H9 (cell line): ENCODE measurements around the gene APBB2. TPM values are rescaled to one million over a fixed set of nuclear protein-coding genes. Genes with fewer than 3 reads are reported as not detected.

Experiments
- DNase-seq: peaks from one replicate; pipeline ENCODE4 v3.0.0-alpha.2; 2017
- H2AFZ ChIP-seq: one replicate; pipeline ENCODE4 v1.6.1; 2013; ENCODE audit warnings: mild to moderate bottlenecking, low read length, control low read depth, moderate library complexity
- H2AK5ac ChIP-seq: 2 replicates; pipeline ENCODE4 v1.6.1; 2013; ENCODE audit warnings: low read length, control low read depth, mixed read lengths; ENCODE audit not compliant: insufficient read length
- H2BK120ac ChIP-seq: one replicate; pipeline ENCODE4 v1.6.1; 2013; ENCODE audit warnings: low read depth, mild to moderate bottlenecking, low read length, control low read depth, inconsistent platforms; ENCODE audit not compliant: poor library complexity, severe bottlenecking
- H2BK12ac ChIP-seq: 2 replicates; pipeline ENCODE4 v1.6.1; 2013; ENCODE audit warnings: low read length, control low read depth, mixed read lengths, low read depth; ENCODE audit not compliant: insufficient read length
- H2BK15ac ChIP-seq: 2 replicates; pipeline ENCODE4 v1.6.1; 2013; ENCODE audit warnings: low read depth, low read length, control low read depth
- H2BK20ac ChIP-seq: one replicate; pipeline ENCODE4 v1.6.1; 2013; ENCODE audit warnings: low read depth, mild to moderate bottlenecking, low read length, control low read depth, inconsistent platforms; ENCODE audit not compliant: poor library complexity, severe bottlenecking
- H2BK5ac ChIP-seq: 2 replicates; pipeline ENCODE4 v1.6.1; 2013; ENCODE audit warnings: low read length, control low read depth, mixed read lengths; ENCODE audit not compliant: insufficient read length
- H3K14ac ChIP-seq: 2 replicates; pipeline ENCODE4 v1.6.1; 2013; ENCODE audit warnings: low read length, control low read depth; ENCODE audit not compliant: insufficient read depth
- H3K18ac ChIP-seq: 2 replicates; pipeline ENCODE4 v1.6.1; 2013; ENCODE audit warnings: low read depth, mild to moderate bottlenecking, mixed read lengths, low read length, control low read depth; ENCODE audit not compliant: insufficient read length
- H3K23ac ChIP-seq: 2 replicates; pipeline ENCODE4 v1.6.1; 2013; ENCODE audit warnings: low read length, control low read depth, mixed read lengths, low read depth; ENCODE audit not compliant: insufficient read length
- H3K23me2 ChIP-seq: 2 replicates; pipeline ENCODE4 v1.6.1; 2013; ENCODE audit warnings: low read depth, mild to moderate bottlenecking, mixed read lengths, low read length, control low read depth; ENCODE audit not compliant: insufficient read length, poor library complexity, severe bottlenecking
- H3K27ac ChIP-seq: 2 replicates; pipeline ENCODE4 v1.5.1; 2013; ENCODE audit warnings: low read length, control low read depth, mixed read lengths, low read depth; ENCODE audit not compliant: insufficient read length
- H3K27me3 ChIP-seq: 2 replicates; pipeline ENCODE4 v1.6.1; 2013; ENCODE audit warnings: low read length, control low read depth, inconsistent platforms; ENCODE audit not compliant: insufficient read depth
- H3K4ac ChIP-seq: 2 replicates; pipeline ENCODE4 v1.6.1; 2013; ENCODE audit warnings: low read depth, mild to moderate bottlenecking, control low read depth, inconsistent platforms, low read length, moderate library complexity
- H3K4me1 ChIP-seq: 2 replicates; pipeline ENCODE4 v1.6.1; 2013; ENCODE audit warnings: low read length, control low read depth, inconsistent platforms; ENCODE audit not compliant: insufficient read depth
- H3K4me2 ChIP-seq: 2 replicates; pipeline ENCODE4 v1.6.1; 2013; ENCODE audit warnings: low read length, control low read depth, mixed read lengths; ENCODE audit not compliant: insufficient read length, insufficient read depth
- H3K56ac ChIP-seq: 2 replicates; pipeline ENCODE4 v1.6.1; 2013; ENCODE audit warnings: low read depth, mild to moderate bottlenecking, mixed read lengths, low read length, control low read depth; ENCODE audit not compliant: insufficient read length
- H3K79me1 ChIP-seq: 2 replicates; pipeline ENCODE4 v1.6.1; 2013; ENCODE audit warnings: low read depth, mild to moderate bottlenecking, moderate library complexity, low read length, control low read depth, inconsistent platforms; ENCODE audit not compliant: insufficient read depth, poor library complexity, severe bottlenecking
- H3K79me2 ChIP-seq: 2 replicates; pipeline ENCODE4 v1.6.1; 2013; ENCODE audit warnings: low read length, control low read depth, inconsistent platforms; ENCODE audit not compliant: insufficient read depth
- H3K9ac ChIP-seq: 2 replicates; pipeline ENCODE4 v1.6.1; 2013; ENCODE audit warnings: low read length, control low read depth, mixed read lengths; ENCODE audit not compliant: insufficient read length; ENCODE audit errors: extremely low read depth
- H3K9me3 ChIP-seq: one replicate; pipeline ENCODE4 v1.6.1; 2013; ENCODE audit warnings: low read depth, low read length, inconsistent platforms; ENCODE audit not compliant: control insufficient read depth
- H3T11ph ChIP-seq: one replicate; pipeline ENCODE4 v1.6.1; 2013; ENCODE audit warnings: mild to moderate bottlenecking, low read length, control low read depth, inconsistent platforms
- H4K20me1 ChIP-seq: one replicate; pipeline ENCODE4 v1.6.1; 2013; ENCODE audit not compliant: control insufficient read depth, insufficient read length, insufficient read depth
- H4K5ac ChIP-seq: 2 replicates; pipeline ENCODE4 v1.6.1; 2013; ENCODE audit warnings: low read depth, mild to moderate bottlenecking, mixed read lengths, low read length, control low read depth; ENCODE audit not compliant: insufficient read length
- H4K8ac ChIP-seq: replicated peaks from 2 replicates; pipeline ENCODE4 v1.6.1; 2013; ENCODE audit warnings: low read length, control low read depth, mixed read lengths, low read depth; ENCODE audit not compliant: insufficient read length
- H4K91ac ChIP-seq: 2 replicates; pipeline ENCODE4 v1.6.1; 2013; ENCODE audit warnings: low read depth, mild to moderate bottlenecking, moderate library complexity, mixed read lengths, low read length, control low read depth; ENCODE audit not compliant: insufficient read length
- H3K27ac Mint-ChIP-seq, 3 experiments: 2 replicates in 2 of 3; 3 replicates in 1 of 3; pipeline ENCODE4 v1.8.0; 2020 to 2021; ENCODE audit warnings: mixed read lengths in 3 of 3, mild to moderate bottlenecking in 1 of 3, moderate library complexity in 1 of 3
- H3K27me3 Mint-ChIP-seq: 2 replicates; pipeline ENCODE4 v1.8.0; 2021; ENCODE audit warnings: low read depth, mild to moderate bottlenecking, moderate library complexity, mixed read lengths
- H3K36me3 Mint-ChIP-seq, 3 experiments: 2 replicates in 2 of 3; 3 replicates in 1 of 3; pipeline ENCODE4 v1.8.0; 2020 to 2021; ENCODE audit warnings: low read depth in 3 of 3, mixed read lengths in 3 of 3; ENCODE audit not compliant: insufficient read depth in 1 of 3
- H3K4me1 Mint-ChIP-seq, 2 experiments: 2 replicates each; pipeline ENCODE4 v1.8.0; 2020; ENCODE audit warnings: mixed read lengths in 2 of 2
- H3K4me3 Mint-ChIP-seq, 2 experiments: 2 replicates in 1 of 2; 3 replicates in 1 of 2; pipeline ENCODE4 v1.8.0; 2020 to 2021; ENCODE audit warnings: mild to moderate bottlenecking in 2 of 2, mixed read lengths in 2 of 2, moderate library complexity in 1 of 2
- H3K9me3 Mint-ChIP-seq, 2 experiments: 2 replicates in 1 of 2; 3 replicates in 1 of 2; pipeline ENCODE4 v1.8.0; 2020; ENCODE audit warnings: mild to moderate bottlenecking in 2 of 2, mixed read lengths in 2 of 2, moderate library complexity in 1 of 2
- WGBS: extraction: QIAGEN DNeasy Blood & Tissue Kit; methylation state at CpG from one replicate; pipeline ENCODE4 v1.1.7; 2013; ENCODE audit warnings: missing lambda C conversion rate, low lambda C conversion rate, mixed read lengths; ENCODE audit not compliant: insufficient read length; ENCODE audit errors: extremely low coverage; 5-methylcytosine and 5-hydroxymethylcytosine counted together
- total RNA-seq: library from RNA; stranded (reverse); gene quantifications from 2 replicates; pipeline ENCODE4 v1.2.1, GENCODE V29; 2021
- TF ChIP-seq, protein P1 (sequence below): fragments of 200-600 bp; sonication (generic); conservative IDR thresholded peaks from 3 replicates; pipeline ENCODE4 v1.8.0; 2021; ENCODE audit warnings: antibody characterized with exemption, mild to moderate bottlenecking

Gene APBB2
- total RNA-seq, 1 experiment from 2014 or later = 39.6 TPM

GRCh38 chr4:41189076-41189475, 25.3 kb downstream of the APBB2 start:
- H4K5ac ChIP-seq = no peak overlapping the region
- H3K23me2 ChIP-seq = no peaks in the 10 kb centered on the region
- H3K56ac ChIP-seq = no peak overlapping the region
- no CpG with 5 or more reads among the region's 2 CpGs for WGBS
- peaks cover 2% of the 10 kb centered on the region; the same call in 1 of the 2 replicates for H3K79me2 ChIP-seq
- Mint-ChIP-seq H3K4me3 (no peak overlapping the region), H3K27ac (0 out of 7 replicates have a peak overlapping the region, but pooled peaks of 1 of the 3 experiments have one; percentile 1), H3K9me3 (peaks cover 3 to 6% of the 10 kb centered on the region in 2 experiments; a peak in 3 of 5 replicates), H3K4me1 (peaks cover 20 to 22% of the 10 kb centered on the region in 2 experiments), H3K27me3 (no peaks in the 10 kb centered on the region), H3K36me3 (peaks cover 0 to 17% (median 2%) of the 10 kb centered on the region in 3 experiments; a peak in 5 of 7 replicates)
- no peak overlapping the region for H2BK12ac ChIP-seq
- peaks cover 3% of the 10 kb centered on the region for H3K79me1 ChIP-seq
- no peak overlapping the region for H2AFZ ChIP-seq
- no peak overlapping the region for H4K8ac ChIP-seq
- H3K4ac ChIP-seq = no peak overlapping the region
- no peaks in the 10 kb centered on the region for H4K20me1 ChIP-seq
- no peak overlapping the region for H3K9ac ChIP-seq
- no peak overlapping the region for H3T11ph ChIP-seq
- no peaks in the 10 kb centered on the region for H3K27me3 ChIP-seq
- H2BK5ac ChIP-seq = no peak overlapping the region
- no peak overlapping the region for H3K14ac ChIP-seq
- no peak overlapping the region for H3K23ac ChIP-seq
- TF ChIP-seq, protein P1, sequence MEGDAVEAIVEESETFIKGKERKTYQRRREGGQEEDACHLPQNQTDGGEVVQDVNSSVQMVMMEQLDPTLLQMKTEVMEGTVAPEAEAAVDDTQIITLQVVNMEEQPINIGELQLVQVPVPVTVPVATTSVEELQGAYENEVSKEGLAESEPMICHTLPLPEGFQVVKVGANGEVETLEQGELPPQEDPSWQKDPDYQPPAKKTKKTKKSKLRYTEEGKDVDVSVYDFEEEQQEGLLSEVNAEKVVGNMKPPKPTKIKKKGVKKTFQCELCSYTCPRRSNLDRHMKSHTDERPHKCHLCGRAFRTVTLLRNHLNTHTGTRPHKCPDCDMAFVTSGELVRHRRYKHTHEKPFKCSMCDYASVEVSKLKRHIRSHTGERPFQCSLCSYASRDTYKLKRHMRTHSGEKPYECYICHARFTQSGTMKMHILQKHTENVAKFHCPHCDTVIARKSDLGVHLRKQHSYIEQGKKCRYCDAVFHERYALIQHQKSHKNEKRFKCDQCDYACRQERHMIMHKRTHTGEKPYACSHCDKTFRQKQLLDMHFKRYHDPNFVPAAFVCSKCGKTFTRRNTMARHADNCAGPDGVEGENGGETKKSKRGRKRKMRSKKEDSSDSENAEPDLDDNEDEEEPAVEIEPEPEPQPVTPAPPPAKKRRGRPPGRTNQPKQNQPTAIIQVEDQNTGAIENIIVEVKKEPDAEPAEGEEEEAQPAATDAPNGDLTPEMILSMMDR = no peak
- H3K9me3 ChIP-seq = no peaks in the 10 kb centered on the region
- no peak overlapping the region for H3K4me2 ChIP-seq
- H2BK15ac ChIP-seq = no peak overlapping the region
- no peak overlapping the region for H3K18ac ChIP-seq
- DNase-seq = no peak
- no peak overlapping the region for H2BK120ac ChIP-seq
- H2BK20ac ChIP-seq = no peak overlapping the region
- H3K4me1 ChIP-seq = peaks cover 4% of the 10 kb centered on the region
- no peak overlapping the region for H2AK5ac ChIP-seq
- no peak overlapping the region for H4K91ac ChIP-seq
- H3K27ac ChIP-seq = no peak overlapping the region
